Fibroblast of the aortic adventitia (primary cell): ENCODE data around the gene RAPGEF3. TPM values are rescaled to one million over a fixed set of nuclear protein-coding genes. Genes with fewer than 3 reads are reported as not detected.

Source experiments
- DNase-seq: peaks from one replicate; pipeline ENCODE4 v3.0.0-alpha.2; 2010; ENCODE audit warnings: low read depth
- H3K4me3 ChIP-seq: 2 replicates; pipeline ENCODE4 v1.5.1; 2011; ENCODE audit warnings: low read depth, mild to moderate bottlenecking, control low read depth, low read length, moderate library complexity
- total RNA-seq: library from RNA; depleted of rRNA; stranded (reverse); fragments of >200 nt; gene quantifications from 2 replicates; pipeline ENCODE4 v1.2.3, GENCODE V29; 2012; ENCODE audit warnings: low replicate concordance
- TF ChIP-seq, protein P1 (sequence below): IDR thresholded peaks from 2 replicates; pipeline ENCODE4 v1.5.1; 2011; ENCODE audit warnings: mild to moderate bottlenecking, low read length, control low read depth, inconsistent platforms; ENCODE audit not compliant: insufficient read depth

Gene RAPGEF3
- total RNA-seq, 1 donor = 5.2 TPM

DNA sequence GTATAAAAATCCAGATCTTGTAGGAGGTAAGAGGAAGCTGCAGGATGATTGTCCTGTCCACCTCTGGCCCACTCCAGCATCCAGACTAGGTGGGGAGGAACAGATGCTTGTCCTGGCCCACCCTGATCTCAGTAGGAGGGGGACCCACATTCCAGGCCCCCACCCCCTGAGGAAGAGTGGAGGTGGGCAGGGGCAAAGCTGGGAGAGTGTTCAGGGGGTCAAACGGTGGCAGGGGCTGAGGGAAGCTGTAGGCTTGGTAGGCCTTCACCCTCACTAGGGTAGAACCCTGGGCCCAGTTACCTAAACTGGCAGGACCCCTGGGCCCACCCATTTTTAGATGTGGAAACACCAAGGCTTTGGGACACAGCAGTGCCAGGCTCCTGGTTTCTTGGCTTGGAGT, 18.5 kb upstream of the RAPGEF3 start:
- no peak overlapping the region for H3K4me3 ChIP-seq
- TF ChIP-seq, protein P1, sequence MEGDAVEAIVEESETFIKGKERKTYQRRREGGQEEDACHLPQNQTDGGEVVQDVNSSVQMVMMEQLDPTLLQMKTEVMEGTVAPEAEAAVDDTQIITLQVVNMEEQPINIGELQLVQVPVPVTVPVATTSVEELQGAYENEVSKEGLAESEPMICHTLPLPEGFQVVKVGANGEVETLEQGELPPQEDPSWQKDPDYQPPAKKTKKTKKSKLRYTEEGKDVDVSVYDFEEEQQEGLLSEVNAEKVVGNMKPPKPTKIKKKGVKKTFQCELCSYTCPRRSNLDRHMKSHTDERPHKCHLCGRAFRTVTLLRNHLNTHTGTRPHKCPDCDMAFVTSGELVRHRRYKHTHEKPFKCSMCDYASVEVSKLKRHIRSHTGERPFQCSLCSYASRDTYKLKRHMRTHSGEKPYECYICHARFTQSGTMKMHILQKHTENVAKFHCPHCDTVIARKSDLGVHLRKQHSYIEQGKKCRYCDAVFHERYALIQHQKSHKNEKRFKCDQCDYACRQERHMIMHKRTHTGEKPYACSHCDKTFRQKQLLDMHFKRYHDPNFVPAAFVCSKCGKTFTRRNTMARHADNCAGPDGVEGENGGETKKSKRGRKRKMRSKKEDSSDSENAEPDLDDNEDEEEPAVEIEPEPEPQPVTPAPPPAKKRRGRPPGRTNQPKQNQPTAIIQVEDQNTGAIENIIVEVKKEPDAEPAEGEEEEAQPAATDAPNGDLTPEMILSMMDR = no peak
- DNase-seq = no peak

DNA sequence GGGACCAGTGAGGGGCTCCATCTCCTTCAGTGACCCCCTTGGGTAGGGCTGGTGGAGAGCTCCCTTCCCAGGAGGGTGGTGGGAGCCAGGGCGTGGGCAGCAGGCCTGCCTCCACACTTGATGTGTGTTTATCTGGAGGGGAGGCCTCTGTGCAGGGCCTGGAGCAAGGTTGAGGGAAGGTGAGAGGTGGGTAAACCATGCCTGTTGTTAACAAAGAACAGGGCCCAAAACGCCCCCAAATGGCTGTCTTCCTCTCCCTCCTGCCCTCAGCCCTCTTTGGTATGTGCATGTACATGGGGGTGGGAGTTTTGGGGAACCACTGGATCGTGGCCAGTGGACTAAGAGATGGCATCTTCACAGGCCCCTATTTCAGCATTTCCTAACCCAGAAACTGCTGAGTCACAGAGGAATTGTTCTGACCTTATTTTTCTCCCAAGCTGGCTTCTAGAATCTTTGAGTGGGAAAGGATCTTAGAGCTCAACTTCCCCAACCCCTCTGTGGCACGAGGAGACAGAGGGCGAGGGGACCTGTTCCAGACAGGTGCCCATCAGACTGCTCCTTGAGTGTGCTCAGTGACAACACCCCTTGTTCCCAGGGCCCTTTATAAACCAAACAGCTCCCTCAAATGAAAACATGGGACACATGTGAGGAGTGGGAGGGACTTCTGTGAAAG, 17.9 kb upstream of the RAPGEF3 start:
- peak; percentile 74 for DNase-seq
- TF ChIP-seq, protein P1 = no peak
- H3K4me3 ChIP-seq = no peak overlapping the region

GRCh38 chr12:47775100-47775911, 16.6 kb upstream of the RAPGEF3 start:
- peak; percentile 48 for DNase-seq
- TF ChIP-seq, protein P1 = no peak
- no peak overlapping the region for H3K4me3 ChIP-seq

GRCh38 chr12:47774663-47775062, 16.0 kb upstream of the RAPGEF3 start:
- TF ChIP-seq, protein P1 = no peak
- no peak for DNase-seq
- H3K4me3 ChIP-seq = no peak overlapping the region

GRCh38 chr12:47773858-47774580, 15.3 kb upstream of the RAPGEF3 start:
- DNase-seq = no peak
- TF ChIP-seq, protein P1 = no peak
- peak overlapping the region; percentile 72 for H3K4me3 ChIP-seq

- TF ChIP-seq, protein P1 = peak; percentile 34
- peak within 1 kb of the TSS; percentile 72 for H3K4me3 ChIP-seq
- DNase-seq = peak; percentile 44
Observed at GRCh38 chr12:47773062-47773857, 14.6 kb upstream of the RAPGEF3 start, which contains the start of gene SLC48A1. SLC48A1 (plus strand) TSS chr12:47773238; CDS start chr12:47773305, 67 bp downstream.
